Natural killer cell treated with Interleukin-12 subunit alpha and Interleukin-12 subunit beta and Interleukin-15 and Interleukin-18, amount 100 ng/mL, for 72 hours (primary cell): ENCODE measurements around the gene HNRNPAB. TPM values are rescaled to one million over a fixed set of nuclear protein-coding genes. Genes with fewer than 3 reads are reported as not detected.
"Not testable (repeated sequence)": the region's sequence is repeated elsewhere in the genome, so short reads cannot be mapped to it uniquely, and the experiment has no call there.

ENCODE experiments used
- ATAC-seq, 2 donors: fragments of 150-1000 bp; cut with Tn5 transposase in 1 of 2; sonication (Bioruptor Pico), chemical (Tn5 transposase) in 1 of 2; 2 replicates each; pipeline ENCODE4 v1.10.0; 2021
- DNase-seq: peaks from one replicate; pipeline ENCODE4 v3.0.0; 2022; ENCODE audit warnings: low spot score
- H3K27ac Mint-ChIP-seq, 2 donors: 1 replicate in 1 of 2; 2 replicates in 1 of 2; pipeline ENCODE4 v1.8.0; 2022; ENCODE audit warnings: mixed read lengths in 2 of 2, mild to moderate bottlenecking in 1 of 2, moderate library complexity in 1 of 2
- H3K27me3 Mint-ChIP-seq, 2 donors: 1 replicate in 1 of 2; 2 replicates in 1 of 2; pipeline ENCODE4 v1.8.0; 2022; ENCODE audit warnings: mixed read lengths in 2 of 2
- H3K36me3 Mint-ChIP-seq: one replicate; pipeline ENCODE4 v1.8.0; 2022; ENCODE audit warnings: mixed read lengths
- H3K4me1 Mint-ChIP-seq, 2 donors: 1 replicate in 1 of 2; 2 replicates in 1 of 2; pipeline ENCODE4 v1.8.0; 2022; ENCODE audit warnings: low read depth in 2 of 2, mixed read lengths in 2 of 2, mild to moderate bottlenecking in 1 of 2
- H3K4me3 Mint-ChIP-seq: one replicate; pipeline ENCODE4 v1.8.0; 2022; ENCODE audit warnings: mixed read lengths
- H3K9me3 Mint-ChIP-seq: 2 replicates; pipeline ENCODE4 v1.8.0; 2022; ENCODE audit warnings: mixed read lengths
- total RNA-seq, 2 donors: library from RNA; stranded (reverse); gene quantifications; one replicate each; pipeline ENCODE4 v1.2.3, GENCODE V29; 2022

The HNRNPAB gene
- total RNA-seq, 2 donors from 2014 or later: 314 to 481 TPM

GRCh38 chr5:178222292-178222691, 18.0 kb downstream of the HNRNPAB start:
- H3K9me3 Mint-ChIP-seq: no peaks in the 10 kb centered on the region
- no peak overlapping the region for H3K4me3 Mint-ChIP-seq
- DNase-seq: no peak
- H3K36me3 Mint-ChIP-seq: peaks cover 14% of the 10 kb centered on the region
- ATAC-seq: no peak
- peak overlapping the region in 1 of 2 donors; percentile 24 for H3K27ac Mint-ChIP-seq
- H3K27me3 Mint-ChIP-seq: no peaks in the 10 kb centered on the region
- H3K4me1 Mint-ChIP-seq: peaks cover 27 to 45% of the 10 kb centered on the region in 2 donors

GRCh38 chr5:178223196-178223773, 19.0 kb downstream of the HNRNPAB start:
- Mint-ChIP-seq H3K27ac (peak overlapping the region; percentile 32 to 36), H3K36me3 (peaks cover 21% of the 10 kb centered on the region), H3K27me3 (no peaks in the 10 kb centered on the region), H3K4me1 (peaks cover 36 to 55% of the 10 kb centered on the region in 2 donors), H3K9me3 (no peaks in the 10 kb centered on the region), H3K4me3 (no peak overlapping the region)
- DNase-seq: no peak
- no peak for ATAC-seq

DNA sequence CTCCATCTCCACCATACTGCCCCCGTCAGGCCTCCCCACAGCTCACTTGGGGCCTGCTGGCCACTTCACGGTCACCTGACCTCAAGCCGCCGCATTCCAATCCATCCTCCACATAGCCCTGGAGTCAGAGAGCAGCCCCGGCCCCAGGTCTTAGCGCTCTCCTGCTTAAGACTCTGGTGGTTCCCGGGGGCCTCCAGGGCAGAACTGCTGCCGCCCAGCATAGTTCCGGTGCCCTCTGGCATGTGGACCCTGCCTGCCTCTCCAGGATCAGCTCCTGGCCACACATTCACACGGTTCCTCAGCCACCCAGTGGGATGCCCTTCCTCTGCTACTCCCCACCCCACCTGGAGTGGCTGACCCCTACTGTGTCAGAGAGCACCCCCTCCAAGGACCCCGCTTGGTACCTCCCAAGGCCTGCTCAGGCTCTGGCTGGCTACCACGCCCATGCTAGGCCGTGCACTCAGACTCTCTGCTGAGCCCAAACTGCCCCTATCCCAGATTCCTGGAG, 19.5 kb downstream of the HNRNPAB start:
- Mint-ChIP-seq H3K27ac (peak overlapping the region in 1 of 2 donors; percentile 36), H3K36me3 (peaks cover 18% of the 10 kb centered on the region), H3K27me3 (no peaks in the 10 kb centered on the region), H3K9me3 (no peaks in the 10 kb centered on the region), H3K4me1 (peaks cover 40 to 55% of the 10 kb centered on the region in 2 donors), H3K4me3 (no peak overlapping the region)
- ATAC-seq: peak in 1 of 2 donors; percentile 21
- DNase-seq: no peak

DNA sequence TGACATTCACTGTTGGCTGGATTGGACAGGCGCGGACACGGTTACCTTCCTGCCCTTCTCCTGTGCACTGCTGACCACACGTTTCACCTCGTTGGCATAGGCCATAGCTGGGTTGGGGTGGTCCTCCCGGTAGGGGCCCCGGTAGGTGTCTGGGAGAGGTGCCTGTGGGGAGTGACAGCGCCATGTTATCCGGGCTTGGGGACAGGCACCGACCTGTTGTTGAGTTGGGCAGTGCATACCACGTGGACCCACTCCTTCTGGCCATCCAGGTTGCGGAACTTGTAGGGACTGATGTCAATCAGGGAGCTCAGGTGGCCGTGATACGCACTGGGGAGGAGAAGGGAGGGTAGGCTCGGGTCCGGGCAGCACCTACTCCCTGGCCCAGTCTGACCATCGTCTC, 20.1 kb downstream of the HNRNPAB start:
- peaks cover 15% of the 10 kb centered on the region for H3K36me3 Mint-ChIP-seq
- DNase-seq (no peak), ATAC-seq (no peak)
- no peaks in the 10 kb centered on the region for H3K27me3 Mint-ChIP-seq
- H3K4me3 Mint-ChIP-seq: no peak overlapping the region
- H3K9me3 Mint-ChIP-seq: no peaks in the 10 kb centered on the region
- peak overlapping the region in 1 of 2 donors; percentile 36 for H3K27ac Mint-ChIP-seq
- H3K4me1 Mint-ChIP-seq: peaks cover 42 to 58% of the 10 kb centered on the region in 2 donors

DNA sequence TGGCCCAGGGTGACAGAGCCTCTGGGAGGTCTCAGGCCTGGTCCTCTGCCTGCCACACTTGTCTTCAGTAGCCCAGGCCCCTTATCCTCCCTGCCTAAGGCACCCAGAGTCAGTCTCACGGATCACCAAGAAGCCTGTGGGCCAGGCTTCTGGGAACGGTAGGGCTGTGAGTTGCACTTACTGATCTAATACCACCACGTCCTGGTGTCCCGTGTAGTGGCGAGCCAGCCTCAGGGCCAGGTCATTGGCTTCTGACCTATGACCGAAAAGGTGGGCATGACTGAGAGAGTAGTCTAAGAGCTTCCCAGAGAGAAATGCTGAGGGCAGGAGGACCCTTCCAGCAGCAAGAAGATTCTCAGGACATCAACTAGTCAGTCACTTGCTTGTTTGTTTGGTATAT, 20.8 kb downstream of the HNRNPAB start:
- Mint-ChIP-seq H3K36me3 (peaks cover 18% of the 10 kb centered on the region), H3K27me3 (no peaks in the 10 kb centered on the region), H3K27ac (no peak overlapping the region), H3K9me3 (no peaks in the 10 kb centered on the region), H3K4me3 (no peak overlapping the region), H3K4me1 (peaks cover 47 to 66% of the 10 kb centered on the region in 2 donors)
- no peak for ATAC-seq
- DNase-seq: no peak

GRCh38 chr5:178227138-178227659, 22.9 kb downstream of the HNRNPAB start:
- peak overlapping the region; percentile 16 for H3K4me3 Mint-ChIP-seq
- no peaks in the 10 kb centered on the region for H3K9me3 Mint-ChIP-seq
- H3K27me3 Mint-ChIP-seq: no peaks in the 10 kb centered on the region
- peak overlapping the region; percentile 63 to 81 for H3K27ac Mint-ChIP-seq
- ATAC-seq (no peak), DNase-seq (no peak)
- H3K4me1 Mint-ChIP-seq: peaks cover 50 to 59% of the 10 kb centered on the region in 2 donors
- peaks cover 18% of the 10 kb centered on the region for H3K36me3 Mint-ChIP-seq

- no peaks in the 10 kb centered on the region for H3K27me3 Mint-ChIP-seq
- peaks cover 18% of the 10 kb centered on the region for H3K36me3 Mint-ChIP-seq
- H3K9me3 Mint-ChIP-seq: no peaks in the 10 kb centered on the region
- H3K27ac Mint-ChIP-seq: peak overlapping the region in 1 of 2 donors; percentile 63
- H3K4me1 Mint-ChIP-seq: peaks cover 51 to 57% of the 10 kb centered on the region in 2 donors
- ATAC-seq: no peak
- no peak overlapping the region for H3K4me3 Mint-ChIP-seq
- DNase-seq: no peak
Observed at GRCh38 chr5:178227929-178228328, 23.6 kb downstream of the HNRNPAB start.

DNA sequence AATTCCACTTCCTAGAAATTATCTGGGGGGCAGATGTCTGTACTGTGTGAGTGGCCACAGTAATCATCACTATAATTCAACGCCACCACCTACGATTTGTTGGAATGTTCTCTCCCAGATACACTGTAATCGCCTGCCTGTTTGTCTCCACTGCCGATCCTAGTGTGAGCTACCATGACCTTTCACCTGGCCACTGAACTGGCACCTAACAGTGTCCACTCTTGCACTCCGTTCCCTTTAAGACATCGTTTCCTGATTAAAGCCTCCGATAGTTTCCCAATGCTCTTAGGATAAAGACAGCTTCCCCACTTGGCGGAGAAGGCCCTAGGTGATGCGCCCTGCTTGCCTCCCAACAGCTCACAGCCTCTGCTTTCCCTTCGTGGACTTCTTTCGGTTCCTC, 24.3 kb downstream of the HNRNPAB start:
- Mint-ChIP-seq H3K27me3 (no peaks in the 10 kb centered on the region), H3K27ac (peak overlapping the region in 1 of 2 donors; percentile 59), H3K4me1 (peaks cover 51 to 52% of the 10 kb centered on the region in 2 donors), H3K36me3 (peaks cover 18% of the 10 kb centered on the region), H3K4me3 (no peak overlapping the region), H3K9me3 (no peaks in the 10 kb centered on the region)
- ATAC-seq (no peak), DNase-seq (no peak)

DNA sequence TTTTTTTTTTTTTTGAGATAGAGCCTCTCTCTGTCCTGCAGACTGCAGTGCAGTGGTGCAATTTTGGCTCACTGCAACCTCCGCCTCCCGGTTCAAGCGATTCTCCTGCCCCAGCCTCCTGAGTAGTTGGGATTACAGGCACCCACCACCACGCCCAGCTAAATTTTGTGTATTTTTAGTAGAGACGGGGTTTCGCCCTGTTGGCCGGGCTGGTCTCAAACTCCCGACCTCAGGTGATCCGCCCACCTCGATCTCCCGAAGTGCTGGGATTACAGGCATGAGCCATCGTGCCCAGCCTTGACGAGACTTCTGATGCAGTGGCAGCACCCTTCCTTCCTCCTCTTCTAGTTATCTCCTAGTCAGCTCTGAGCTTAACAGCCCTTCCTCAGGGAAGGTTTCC, 24.8 kb downstream of the HNRNPAB start:
- Mint-ChIP-seq H3K4me1 (peaks cover 46 to 49% of the 10 kb centered on the region in 2 donors), H3K4me3 (peak overlapping the region; percentile 90), H3K36me3 (peaks cover 18% of the 10 kb centered on the region), H3K27ac (peak overlapping the region; percentile 59 to 82)
- not testable (repeated sequence) for ATAC-seq, DNase-seq, H3K27me3 Mint-ChIP-seq, H3K9me3 Mint-ChIP-seq

GRCh38 chr5:178229861-178230260, 25.5 kb downstream of the HNRNPAB start:
- H3K4me3 Mint-ChIP-seq: peak overlapping the region; percentile 90
- H3K9me3 Mint-ChIP-seq: no peaks in the 10 kb centered on the region
- H3K36me3 Mint-ChIP-seq: peaks cover 18% of the 10 kb centered on the region
- no peak for DNase-seq
- H3K27ac Mint-ChIP-seq: peak overlapping the region; percentile 68 to 82
- ATAC-seq: no peak
- peaks cover 46 to 50% of the 10 kb centered on the region in 2 donors for H3K4me1 Mint-ChIP-seq
- no peaks in the 10 kb centered on the region for H3K27me3 Mint-ChIP-seq

GRCh38 chr5:178230879-178231538, 26.7 kb downstream of the HNRNPAB start:
- Mint-ChIP-seq H3K27me3 (no peaks in the 10 kb centered on the region), H3K4me1 (peaks cover 49 to 55% of the 10 kb centered on the region in 2 donors), H3K4me3 (peak overlapping the region; percentile 90), H3K36me3 (peaks cover 18% of the 10 kb centered on the region), H3K27ac (peak overlapping the region; percentile 68 to 84), H3K9me3 (no peaks in the 10 kb centered on the region)
- no peak for ATAC-seq
- DNase-seq: no peak

- DNase-seq (no peak), ATAC-seq (peak; percentile 1)
- Mint-ChIP-seq H3K27me3 (no peaks in the 10 kb centered on the region), H3K4me1 (peaks cover 56 to 59% of the 10 kb centered on the region in 2 donors), H3K4me3 (peak overlapping the region; percentile 90), H3K9me3 (no peaks in the 10 kb centered on the region), H3K36me3 (peaks cover 18% of the 10 kb centered on the region), H3K27ac (peak overlapping the region; percentile 68 to 84)
Observed at GRCh38 chr5:178231539-178232123, 27.3 kb downstream of the HNRNPAB start.

GRCh38 chr5:178232124-178232919, 28.0 kb downstream of the HNRNPAB start, which contains the start of gene PHYKPL:
TSS of gene PHYKPL (minus strand) at chr5:178232802. CDS start at chr5:178232550, 252 bp downstream.
- peaks cover 59 to 60% of the 10 kb centered on the region in 2 donors for H3K4me1 Mint-ChIP-seq
- H3K4me3 Mint-ChIP-seq: peak within 1 kb of the TSS; percentile 90
- peak within 1 kb of the TSS; percentile 68 to 84 for H3K27ac Mint-ChIP-seq
- peak; percentile 87 for DNase-seq
- no peaks in the 10 kb centered on the region for H3K27me3 Mint-ChIP-seq
- H3K36me3 Mint-ChIP-seq: peaks cover 13% of the 10 kb centered on the region
- ATAC-seq: peak; percentile 85 to 87
- H3K9me3 Mint-ChIP-seq: no peaks in the 10 kb centered on the region
